ENCODE data around the gene PURB.

DNA sequence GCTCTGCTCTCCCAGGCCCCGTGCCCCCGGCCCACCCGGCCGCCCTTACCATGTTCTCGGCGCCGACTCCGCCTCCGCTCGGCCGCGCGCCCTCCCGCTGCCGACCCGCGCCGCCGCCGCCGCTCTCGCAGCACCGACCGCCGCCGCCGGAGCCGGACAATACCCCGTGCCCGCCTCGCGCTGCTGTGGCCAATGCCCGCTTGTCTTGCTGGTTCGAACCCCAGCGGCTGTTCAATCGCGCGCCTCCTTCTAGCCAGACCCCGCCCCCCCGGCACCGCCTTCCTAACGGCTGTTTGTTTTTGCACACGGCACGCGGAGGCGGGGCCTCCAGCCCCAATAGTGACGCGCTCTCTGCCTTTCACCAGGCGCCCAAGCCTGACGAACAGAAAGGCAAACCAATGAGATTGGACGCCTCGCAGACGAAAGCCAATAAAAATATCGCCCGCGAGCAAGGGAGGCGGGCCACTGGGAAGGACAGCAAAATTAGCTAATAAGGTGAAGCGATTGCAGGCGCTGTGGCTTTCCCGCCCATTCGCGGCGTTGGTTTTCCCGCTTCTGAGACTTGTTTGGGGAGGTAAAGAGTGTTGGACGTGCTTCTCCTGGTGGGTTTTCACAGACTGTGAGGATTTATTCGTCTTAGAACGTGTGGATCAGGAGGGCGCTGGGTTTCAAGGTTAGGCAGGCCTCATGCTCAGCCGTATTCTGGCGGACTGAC, 37.3 kb downstream of the PURB start, which contains the start of gene H2AZ2:
- TF ChIP-seq, protein P1, sequence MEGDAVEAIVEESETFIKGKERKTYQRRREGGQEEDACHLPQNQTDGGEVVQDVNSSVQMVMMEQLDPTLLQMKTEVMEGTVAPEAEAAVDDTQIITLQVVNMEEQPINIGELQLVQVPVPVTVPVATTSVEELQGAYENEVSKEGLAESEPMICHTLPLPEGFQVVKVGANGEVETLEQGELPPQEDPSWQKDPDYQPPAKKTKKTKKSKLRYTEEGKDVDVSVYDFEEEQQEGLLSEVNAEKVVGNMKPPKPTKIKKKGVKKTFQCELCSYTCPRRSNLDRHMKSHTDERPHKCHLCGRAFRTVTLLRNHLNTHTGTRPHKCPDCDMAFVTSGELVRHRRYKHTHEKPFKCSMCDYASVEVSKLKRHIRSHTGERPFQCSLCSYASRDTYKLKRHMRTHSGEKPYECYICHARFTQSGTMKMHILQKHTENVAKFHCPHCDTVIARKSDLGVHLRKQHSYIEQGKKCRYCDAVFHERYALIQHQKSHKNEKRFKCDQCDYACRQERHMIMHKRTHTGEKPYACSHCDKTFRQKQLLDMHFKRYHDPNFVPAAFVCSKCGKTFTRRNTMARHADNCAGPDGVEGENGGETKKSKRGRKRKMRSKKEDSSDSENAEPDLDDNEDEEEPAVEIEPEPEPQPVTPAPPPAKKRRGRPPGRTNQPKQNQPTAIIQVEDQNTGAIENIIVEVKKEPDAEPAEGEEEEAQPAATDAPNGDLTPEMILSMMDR (conservative IDR thresholded peaks at IDR 0.05 in 1 of 2, IDR thresholded peaks at IDR 0.05 in 1 of 2; ENCODE audit: extremely low read depth in 1 of 2, insufficient read depth in 1 of 2, low read depth in 1 of 2, low read length in 2 of 2), result no peak
- TF ChIP-seq EZH2 (IDR thresholded peaks at IDR 0.05; ENCODE audit: borderline replicate concordance, low read length), result no peak
